ENCODE data around the gene MFSD6. TPM values are rescaled to one million over a fixed set of nuclear protein-coding genes. Genes with fewer than 3 reads are reported as not detected.
"Not testable (repeated sequence)": the region's sequence is repeated elsewhere in the genome, so short reads cannot be mapped to it uniquely, and the experiment has no call there.

The MFSD6 gene
- total RNA-seq, 4 donors from 2014 or later: 87.1 to 96.6 (median 92.4) TPM

GRCh38 chr2:190503088-190503487, 94.9 kb downstream of the MFSD6 start:
- TF ChIP-seq EP300 (IDR thresholded peaks at IDR 0.05) (no peak), CTCF (IDR thresholded peaks at IDR 0.05) (no peak), POLR2A (IDR thresholded peaks at IDR 0.05) (no peak)
- H3K27me3 ChIP-seq: no peaks in the 10 kb centered on the region
- no peak for DNase-seq (ENCODE audit: low spot score in 2 of 2)
- no peak overlapping the region for H3K27ac ChIP-seq
- H3K4me3 ChIP-seq: no peak overlapping the region
- peaks cover 0 to 17% (median 2%) of the 10 kb centered on the region in 4 donors for H3K4me1 ChIP-seq
- H3K9me3 ChIP-seq: no peaks in the 10 kb centered on the region
- peaks cover 0 to 55% (median 0%) of the 10 kb centered on the region in 3 donors for H3K36me3 ChIP-seq
- WGBS, 2 donors: 89 to 90% methylated on average over 3 of the region's 3 CpGs

- no peak for TF ChIP-seq EP300 (IDR thresholded peaks at IDR 0.05)
- TF ChIP-seq CTCF (IDR thresholded peaks at IDR 0.05): no peak
- TF ChIP-seq POLR2A (IDR thresholded peaks at IDR 0.05): no peak
- Histone ChIP-seq H3K36me3 (peaks cover 0 to 47% (median 0%) of the 10 kb centered on the region in 3 donors), H3K9me3 (no peaks in the 10 kb centered on the region), H3K27me3 (no peaks in the 10 kb centered on the region), H3K4me1 (peaks cover 0 to 15% (median 2%) of the 10 kb centered on the region in 4 donors), H3K27ac (no peak overlapping the region), H3K4me3 (no peak overlapping the region)
- WGBS, 2 donors: 95 to 99% methylated on average over 3 of the region's 3 CpGs
- no peak for DNase-seq (ENCODE audit: low spot score in 2 of 2)
Observed at GRCh38 chr2:190504912-190505311, 96.8 kb downstream of the MFSD6 start.

DNA sequence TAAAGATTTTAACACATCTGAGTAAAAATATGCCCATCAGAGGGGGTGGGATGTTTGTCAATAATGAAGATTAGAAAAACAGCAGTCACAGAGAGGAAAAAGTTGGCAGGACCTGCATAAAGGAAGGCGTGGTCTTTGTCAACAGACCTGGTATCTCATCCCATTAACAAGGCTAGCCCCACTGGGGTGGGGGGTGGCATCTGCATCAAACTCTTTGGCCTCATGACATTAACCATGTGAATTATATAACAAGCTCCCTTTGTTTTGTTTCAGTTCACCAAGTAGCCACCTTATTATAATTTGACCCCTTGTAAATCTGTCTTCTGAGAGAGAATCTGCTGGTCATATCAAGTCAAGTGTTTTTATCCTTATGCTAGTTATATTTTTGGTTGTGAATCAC, 97.5 kb downstream of the MFSD6 start:
- Histone ChIP-seq H3K27ac (peak overlapping the region in 2 of 4 donors; percentile 12 to 21), H3K36me3 (peaks cover 0 to 41% (median 0%) of the 10 kb centered on the region in 3 donors), H3K9me3 (no peaks in the 10 kb centered on the region), H3K4me1 (peaks cover 0 to 12% (median 2%) of the 10 kb centered on the region in 4 donors), H3K4me3 (no peak overlapping the region), H3K27me3 (no peaks in the 10 kb centered on the region)
- 77 to 84% methylated on average over 1 of the region's 1 CpG for WGBS, 2 donors
- no peak for DNase-seq (ENCODE audit: low spot score in 2 of 2)
- TF ChIP-seq EP300 (IDR thresholded peaks at IDR 0.05): no peak

GRCh38 chr2:190506666-190507065, 98.5 kb downstream of the MFSD6 start:
- 26 to 46% methylated on average over 2 of the region's 2 CpGs for WGBS, 2 donors

DNA sequence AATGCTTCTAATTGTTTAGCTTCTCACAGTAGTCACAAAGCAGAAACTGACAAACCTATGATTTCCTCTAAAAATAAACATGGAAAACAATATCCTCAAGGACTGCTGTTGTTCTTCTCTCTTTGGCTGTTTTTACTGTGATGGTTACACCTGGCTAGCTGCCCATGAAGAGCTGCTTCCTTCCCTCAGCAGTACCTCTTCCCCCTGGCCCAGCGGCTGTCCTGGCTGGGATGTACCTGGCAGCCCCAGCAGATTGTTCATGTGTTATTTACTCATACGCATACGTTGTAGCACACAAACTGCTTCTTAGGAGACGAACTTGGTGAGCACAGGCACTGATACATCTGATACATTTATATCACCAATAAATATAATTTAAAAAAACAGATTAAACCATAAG, 99.0 kb downstream of the MFSD6 start:
- no peaks in the 10 kb centered on the region for H3K9me3 ChIP-seq
- H3K4me3 ChIP-seq: no peak overlapping the region
- peaks cover 0 to 12% (median 2%) of the 10 kb centered on the region in 4 donors for H3K4me1 ChIP-seq
- H3K27ac ChIP-seq: peak overlapping the region in 2 of 4 donors; percentile 21 to 23
- H3K27me3 ChIP-seq: no peaks in the 10 kb centered on the region
- 69 to 71% methylated on average over 4 of the region's 4 CpGs for WGBS, 2 donors
- no peak for TF ChIP-seq EP300 (IDR thresholded peaks at IDR 0.05)
- no peak for TF ChIP-seq CTCF (IDR thresholded peaks at IDR 0.05)
- no peak for TF ChIP-seq POLR2A (IDR thresholded peaks at IDR 0.05)
- H3K36me3 ChIP-seq: peaks cover 0 to 41% (median 0%) of the 10 kb centered on the region in 3 donors
- no peak for DNase-seq (ENCODE audit: low spot score in 2 of 2)

More at GRCh38 chr2:190506666-190507065, 98.5 kb downstream of the MFSD6 start:
- Histone ChIP-seq H3K9me3 (no peaks in the 10 kb centered on the region), H3K36me3 (peaks cover 0 to 41% (median 0%) of the 10 kb centered on the region in 3 donors), H3K27me3 (no peaks in the 10 kb centered on the region), H3K4me1 (peaks cover 0 to 12% (median 2%) of the 10 kb centered on the region in 4 donors), H3K27ac (peak overlapping the region in 2 of 4 donors; percentile 17 to 21), H3K4me3 (no peak overlapping the region)
- no peak for DNase-seq (ENCODE audit: low spot score in 2 of 2)
- no peak for TF ChIP-seq EP300 (IDR thresholded peaks at IDR 0.05)

- H3K4me1 ChIP-seq: peaks cover 0 to 12% (median 2%) of the 10 kb centered on the region in 4 donors
- not testable (repeated sequence) for H3K4me3 ChIP-seq
- 86 to 94% methylated on average over 5 of the region's 5 CpGs for WGBS, 2 donors
Observed at GRCh38 chr2:190509895-190510294, 101.7 kb downstream of the MFSD6 start.

More at GRCh38 chr2:190509895-190510294, 101.7 kb downstream of the MFSD6 start:
- H3K27me3 ChIP-seq; H3K27ac ChIP-seq; DNase-seq (ENCODE audit: low spot score in 2 of 2); H3K9me3 ChIP-seq: not testable (repeated sequence)
- H3K36me3 ChIP-seq: peaks cover 0 to 22% (median 0%) of the 10 kb centered on the region in 3 donors
